Epithelial cell of proximal tubule (primary cell): Measurements from ENCODE around the gene CHCHD10. TPM values are rescaled to one million over a fixed set of nuclear protein-coding genes. Genes with fewer than 3 reads are reported as not detected.

ENCODE experiments used
- DNase-seq: peaks from one replicate; pipeline ENCODE4 v3.0.0-alpha.2; 2011; ENCODE audit warnings: low read depth
- H3K4me3 ChIP-seq: 2 replicates; pipeline ENCODE4 v1.5.1; 2011; ENCODE audit warnings: low read depth, mild to moderate bottlenecking, low read length
- total RNA-seq: library from RNA; depleted of rRNA; stranded (reverse); fragments of >200 nt; gene quantifications from 2 replicates; pipeline ENCODE4 v1.2.3, GENCODE V29; 2015
- TF ChIP-seq, protein P1 (sequence below): conservative IDR thresholded peaks from 2 replicates; pipeline ENCODE4 v1.5.1; 2012; ENCODE audit warnings: low read depth, mild to moderate bottlenecking, low read length

CHCHD10 gene
- 5.7 and 37.1 TPM in 2 replicates for total RNA-seq

DNA sequence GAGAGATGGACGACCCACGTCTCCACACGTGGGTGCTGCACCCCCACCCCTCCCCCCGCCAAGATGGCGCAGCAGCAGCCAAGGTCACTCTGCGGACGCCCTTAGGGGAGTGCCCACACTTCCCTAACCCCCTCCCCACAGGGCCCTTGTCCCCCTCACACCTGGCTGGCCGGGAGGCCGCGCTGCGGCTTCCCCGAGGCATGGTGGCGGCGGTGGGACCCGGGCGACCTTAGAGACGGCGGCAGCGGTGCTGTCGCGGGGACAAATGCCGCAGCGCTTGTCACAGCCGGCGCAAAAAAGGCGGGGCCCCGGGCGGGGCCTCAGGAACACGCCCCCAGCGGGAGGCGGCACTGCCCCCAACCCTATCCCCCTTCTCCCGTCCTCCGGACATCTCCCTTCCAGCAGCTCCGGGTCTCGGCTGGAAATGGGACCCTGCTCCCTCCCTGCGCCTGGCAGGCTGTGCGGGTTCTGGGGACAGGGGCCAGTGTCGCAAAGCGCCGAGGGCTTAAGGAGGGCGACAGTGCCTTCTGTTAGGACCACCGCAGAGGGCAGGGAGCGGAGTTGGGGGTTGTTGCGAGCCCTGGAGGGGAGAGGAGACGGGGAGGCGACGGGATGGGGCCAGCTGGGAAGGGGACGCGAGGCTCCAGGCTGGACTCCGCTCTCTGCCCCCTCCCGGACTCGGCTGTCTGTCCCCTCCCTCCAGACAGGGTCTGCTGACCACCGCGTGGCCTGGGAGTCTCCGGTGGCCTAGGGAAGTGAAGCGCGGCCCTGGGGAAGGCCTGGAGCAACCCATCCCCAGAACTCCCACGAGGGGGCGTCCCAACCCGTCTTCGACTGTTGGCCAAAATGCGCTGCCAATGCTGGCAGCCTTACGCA, at the start of gene CHCHD10:
Gene CHCHD10 (minus strand): TSS at position 300 of the 876 bp plus-strand sequence. CDS start 98 bp downstream, at position 202.
- DNase-seq: no peak
- TF ChIP-seq, protein P1, sequence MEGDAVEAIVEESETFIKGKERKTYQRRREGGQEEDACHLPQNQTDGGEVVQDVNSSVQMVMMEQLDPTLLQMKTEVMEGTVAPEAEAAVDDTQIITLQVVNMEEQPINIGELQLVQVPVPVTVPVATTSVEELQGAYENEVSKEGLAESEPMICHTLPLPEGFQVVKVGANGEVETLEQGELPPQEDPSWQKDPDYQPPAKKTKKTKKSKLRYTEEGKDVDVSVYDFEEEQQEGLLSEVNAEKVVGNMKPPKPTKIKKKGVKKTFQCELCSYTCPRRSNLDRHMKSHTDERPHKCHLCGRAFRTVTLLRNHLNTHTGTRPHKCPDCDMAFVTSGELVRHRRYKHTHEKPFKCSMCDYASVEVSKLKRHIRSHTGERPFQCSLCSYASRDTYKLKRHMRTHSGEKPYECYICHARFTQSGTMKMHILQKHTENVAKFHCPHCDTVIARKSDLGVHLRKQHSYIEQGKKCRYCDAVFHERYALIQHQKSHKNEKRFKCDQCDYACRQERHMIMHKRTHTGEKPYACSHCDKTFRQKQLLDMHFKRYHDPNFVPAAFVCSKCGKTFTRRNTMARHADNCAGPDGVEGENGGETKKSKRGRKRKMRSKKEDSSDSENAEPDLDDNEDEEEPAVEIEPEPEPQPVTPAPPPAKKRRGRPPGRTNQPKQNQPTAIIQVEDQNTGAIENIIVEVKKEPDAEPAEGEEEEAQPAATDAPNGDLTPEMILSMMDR: peak; percentile 77
- H3K4me3 ChIP-seq: peak within 1 kb of the TSS; percentile 78

DNA sequence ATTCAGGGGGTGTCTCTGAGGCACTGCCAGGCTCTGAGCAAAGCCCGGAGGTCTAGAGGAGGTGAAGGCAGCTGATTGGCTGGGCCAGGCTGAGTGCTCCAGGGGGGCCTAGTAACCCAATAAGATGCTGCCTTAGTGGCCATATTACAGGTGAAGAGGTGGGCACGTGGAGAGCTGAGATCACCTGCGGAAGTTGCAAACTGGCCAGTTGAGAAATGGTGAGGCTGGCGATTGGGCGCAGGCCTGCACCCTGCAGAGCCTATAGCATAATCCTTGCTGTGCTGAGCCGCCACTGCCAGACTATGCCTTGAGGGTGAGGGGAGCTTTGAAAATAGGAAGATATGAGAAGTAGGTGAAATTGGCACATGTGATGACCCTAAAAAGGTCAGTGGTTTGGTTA, 49.4 kb upstream of the CHCHD10 start:
- no peak for DNase-seq
- TF ChIP-seq, protein P1: no peak
- H3K4me3 ChIP-seq: no peak overlapping the region

DNA sequence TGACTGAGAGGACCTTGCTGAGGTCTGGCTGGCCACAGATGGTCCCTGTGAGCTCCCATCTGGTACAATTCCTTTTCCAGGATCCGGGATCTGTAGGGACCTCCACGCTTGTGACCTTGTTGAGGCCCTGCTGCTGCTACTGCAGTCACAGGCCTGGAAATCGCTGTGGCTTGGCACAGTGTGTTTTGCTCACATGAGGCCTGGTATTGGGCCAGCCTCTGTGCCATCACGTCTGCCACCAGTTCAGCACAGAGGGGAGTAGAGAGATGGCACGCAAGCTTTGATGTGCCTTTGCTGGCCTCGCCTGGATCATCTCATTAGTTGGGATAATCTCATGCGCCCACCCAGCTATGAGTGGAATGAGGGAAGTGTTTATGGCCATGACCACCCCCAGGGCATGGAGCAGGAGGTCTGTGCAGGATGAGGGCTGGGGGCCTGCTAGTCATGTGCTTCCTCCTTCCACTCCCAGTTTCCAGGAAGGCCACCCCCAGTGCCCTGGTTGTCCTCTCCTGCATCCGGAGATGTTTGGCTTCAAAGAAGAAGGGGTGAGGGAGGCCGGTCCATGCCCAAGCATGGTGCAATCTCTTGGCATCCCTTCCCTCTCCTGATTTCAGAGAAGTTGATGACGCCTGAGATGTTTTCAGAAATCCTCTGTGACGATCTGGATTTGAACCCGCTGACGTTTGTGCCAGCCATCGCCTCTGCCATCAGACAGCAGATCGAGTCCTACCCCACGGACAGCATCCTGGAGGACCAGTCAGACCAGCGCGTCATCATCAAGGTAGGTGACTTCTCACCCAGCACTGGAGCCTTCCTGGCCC, 48.6 kb upstream of the CHCHD10 start:
- DNase-seq: no peak
- TF ChIP-seq, protein P1: no peak
- H3K4me3 ChIP-seq: no peak overlapping the region

DNA sequence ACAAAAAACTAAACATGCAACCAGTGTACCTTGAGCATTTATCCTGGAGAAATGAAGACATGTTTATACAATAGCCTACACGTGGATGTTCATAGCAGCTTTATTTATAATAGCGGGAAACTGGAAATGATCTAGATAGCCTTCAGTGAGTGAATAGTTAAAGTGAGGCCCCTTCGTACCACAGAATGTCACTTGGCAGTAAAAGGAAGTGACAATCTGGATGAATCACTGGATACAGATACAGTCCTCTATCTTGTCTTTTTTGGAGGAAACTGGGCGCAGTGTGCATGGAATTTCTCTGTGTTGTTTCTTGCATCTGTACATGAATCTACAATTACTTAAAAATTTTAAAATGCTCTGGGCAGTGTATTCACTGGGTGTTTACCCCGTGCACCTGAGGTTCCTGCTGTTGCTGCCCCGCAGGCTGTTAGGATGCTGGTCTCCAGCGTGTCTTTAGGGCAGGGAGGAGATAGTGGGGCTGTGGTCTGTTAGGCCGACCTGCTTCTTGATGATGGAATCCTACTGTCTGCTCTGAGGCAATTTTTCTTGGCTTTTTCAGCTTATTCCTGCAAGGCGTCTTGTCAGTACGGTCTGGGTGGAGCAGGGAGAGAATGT, 47.9 kb upstream of the CHCHD10 start:
- no peak overlapping the region for H3K4me3 ChIP-seq
- DNase-seq: no peak
- TF ChIP-seq, protein P1: no peak

DNA sequence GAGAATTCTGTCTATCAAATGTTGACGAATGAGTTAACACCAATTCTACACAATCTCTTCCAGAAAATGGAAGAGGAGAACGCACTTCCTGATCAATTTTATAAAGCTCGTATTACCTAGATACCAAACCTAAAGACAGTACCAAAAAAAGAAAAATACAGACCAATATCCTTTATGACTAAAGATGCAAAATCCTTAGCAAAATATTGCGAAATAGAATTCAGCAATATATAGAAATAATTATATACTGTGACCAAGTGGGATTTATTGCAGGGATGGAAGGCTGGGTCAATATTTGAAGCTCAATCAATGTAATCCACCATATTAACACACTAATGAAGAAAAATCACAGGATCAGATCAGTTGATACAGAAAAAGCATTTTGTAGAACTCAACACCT, 44.6 kb upstream of the CHCHD10 start:
- H3K4me3 ChIP-seq: no peak overlapping the region

DNA sequence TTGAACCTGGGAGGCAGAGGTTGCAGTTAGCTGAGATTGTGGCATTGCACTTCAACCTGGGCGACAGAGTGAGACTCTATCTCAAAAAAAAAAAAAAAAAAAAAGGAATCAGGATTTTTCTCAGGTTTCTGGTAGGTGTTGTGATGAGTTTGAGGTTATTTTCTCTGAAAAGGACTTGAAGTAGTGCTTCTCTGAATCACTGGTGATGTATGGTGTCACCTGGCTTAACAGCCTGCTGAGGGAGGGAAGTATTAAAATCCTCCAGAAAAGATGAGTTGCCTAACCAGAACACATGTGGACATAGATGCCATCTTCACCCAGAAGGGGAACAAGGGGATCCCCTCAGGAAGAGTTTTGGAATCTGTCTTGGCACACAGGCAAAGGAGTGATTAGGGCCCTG, 39.1 kb upstream of the CHCHD10 start:
- TF ChIP-seq, protein P1: no peak
- H3K4me3 ChIP-seq: no peak overlapping the region
- no peak for DNase-seq

More for the DNA sequence above, 44.6 kb upstream of the CHCHD10 start:
- TF ChIP-seq, protein P1: no peak
- DNase-seq: no peak
